HG02852 (cell line): ENCODE results near the gene TMED6.
A peak's percentile ranks its signal among the peaks of the same experiment; 100 is the strongest.

Source experiments
- ATAC-seq: cut with Tn5 transposase; IDR thresholded peaks from one replicate; pipeline ENCODE4 v1.9.1; 2021; ENCODE audit warnings: mild to moderate bottlenecking, moderate library complexity; ENCODE audit not compliant: unreplicated experiment

TMED6 gene

DNA sequence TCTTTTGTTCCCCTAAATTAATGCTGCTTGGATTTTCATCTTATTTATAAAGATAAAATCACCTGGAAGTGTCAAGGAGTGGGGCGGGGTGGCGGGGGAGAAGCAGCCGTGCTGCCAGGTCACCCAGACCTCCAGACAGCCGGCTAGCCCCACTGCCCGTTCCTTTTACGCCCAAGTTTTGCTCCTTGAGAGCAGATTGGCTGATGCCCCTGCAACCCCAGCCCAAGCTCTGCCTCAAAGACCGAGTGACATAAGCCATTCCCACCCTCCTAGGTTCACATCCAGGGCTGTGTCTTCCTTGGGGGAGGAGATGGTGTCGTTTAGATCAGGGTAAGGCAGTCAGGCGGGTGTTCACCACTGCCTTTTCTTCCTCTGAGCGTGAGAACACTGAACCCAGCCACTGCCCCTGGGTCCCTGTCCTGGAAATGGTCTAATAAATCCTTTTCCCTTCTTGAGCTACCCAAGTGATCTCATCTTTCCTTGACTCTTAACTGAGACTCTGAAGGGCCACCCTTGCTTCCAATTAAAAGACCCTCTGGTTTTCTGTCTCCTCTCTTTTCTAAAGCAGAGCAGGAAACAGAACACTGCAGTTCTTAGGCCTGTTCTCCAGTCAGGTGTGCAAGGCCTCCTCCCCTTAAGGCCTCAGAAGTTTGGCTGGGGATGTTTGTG, 26.9 kb downstream of the TMED6 start:
- ATAC-seq = no peak

DNA sequence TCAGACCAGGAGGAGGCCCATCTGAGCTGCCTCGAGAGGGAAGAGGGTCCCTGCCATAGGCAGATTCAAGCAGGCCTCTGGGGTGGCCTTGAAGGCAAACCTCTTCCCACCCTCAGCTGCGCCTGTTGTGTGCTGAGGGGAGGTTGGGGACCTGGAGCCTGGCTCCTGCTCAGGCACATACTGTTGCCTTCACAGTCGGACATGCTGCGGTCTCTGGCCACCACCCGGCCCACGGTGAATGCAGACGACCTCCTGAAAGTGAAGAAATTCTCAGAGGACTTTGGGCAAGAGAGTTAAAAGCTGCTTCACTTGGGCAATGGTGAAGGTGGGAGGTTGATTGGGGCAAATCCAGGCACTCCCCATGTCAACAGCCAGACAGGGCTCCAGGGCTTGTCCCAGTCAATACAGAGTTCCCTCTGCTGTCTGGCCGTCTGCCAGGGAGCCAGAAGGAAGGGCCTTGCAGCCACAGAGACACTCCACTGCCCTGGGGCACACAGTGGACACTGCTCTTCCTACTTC, 27.5 kb downstream of the TMED6 start:
- ATAC-seq = no peak

DNA sequence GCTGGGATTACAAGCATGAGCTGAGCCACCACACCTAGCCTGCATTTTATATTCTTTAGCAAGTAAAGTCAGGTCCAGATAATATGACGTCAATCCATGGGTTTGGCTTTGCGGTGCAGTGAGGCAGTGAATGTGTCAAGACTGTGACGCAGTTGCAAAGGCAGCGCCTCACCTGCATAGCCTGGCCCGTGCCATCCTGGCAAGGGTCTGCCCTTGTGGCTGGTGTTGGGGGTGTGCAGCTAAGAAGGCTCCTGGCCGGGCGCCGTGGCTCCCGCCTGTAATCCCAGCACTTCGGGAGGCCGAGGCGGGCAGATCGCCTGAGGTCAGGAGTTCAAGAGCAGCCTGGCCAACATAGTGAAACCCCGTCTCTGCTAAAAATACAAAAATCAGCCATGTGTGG, 28.2 kb downstream of the TMED6 start:
- ATAC-seq = no peak

DNA sequence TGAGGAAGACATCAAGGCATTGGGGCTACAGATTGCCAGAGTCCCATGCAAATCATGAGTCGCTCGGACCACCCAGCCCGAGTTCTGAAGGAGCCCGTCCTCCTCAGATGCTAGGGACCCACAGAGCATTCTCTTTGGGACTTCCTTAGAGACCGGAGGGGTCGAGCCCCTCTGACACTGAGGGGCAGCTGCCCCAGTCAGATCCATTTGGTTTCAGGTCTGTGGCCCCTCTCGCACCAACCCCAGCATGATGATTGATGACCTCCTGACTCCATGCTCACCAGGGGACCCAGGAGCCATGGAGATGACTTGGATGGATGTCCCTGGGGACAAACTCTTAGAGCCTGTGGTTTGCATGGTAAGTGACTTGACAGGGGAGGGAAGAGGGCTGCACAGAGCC, 29.2 kb downstream of the TMED6 start:
- ATAC-seq = no peak

DNA sequence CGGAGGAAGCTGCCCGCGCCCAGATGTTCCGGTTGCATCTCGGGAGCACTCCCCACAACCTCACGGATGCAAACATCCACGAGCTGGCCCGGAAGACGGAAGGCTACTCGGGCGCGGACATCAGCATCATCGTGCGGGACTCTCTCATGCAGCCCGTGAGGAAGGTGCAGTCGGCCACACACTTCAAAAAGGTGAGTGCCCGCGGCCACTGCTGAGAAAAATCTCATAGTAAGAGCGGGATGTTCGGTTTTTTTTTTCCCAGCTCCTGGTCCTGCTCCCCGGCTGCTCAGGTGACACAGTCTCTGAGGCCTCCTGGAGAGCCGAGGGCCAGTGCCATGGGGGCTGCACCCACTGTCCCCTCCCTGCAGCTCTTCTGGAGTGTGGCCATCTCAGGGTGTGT, 30.5 kb downstream of the TMED6 start:
- no peak for ATAC-seq

DNA sequence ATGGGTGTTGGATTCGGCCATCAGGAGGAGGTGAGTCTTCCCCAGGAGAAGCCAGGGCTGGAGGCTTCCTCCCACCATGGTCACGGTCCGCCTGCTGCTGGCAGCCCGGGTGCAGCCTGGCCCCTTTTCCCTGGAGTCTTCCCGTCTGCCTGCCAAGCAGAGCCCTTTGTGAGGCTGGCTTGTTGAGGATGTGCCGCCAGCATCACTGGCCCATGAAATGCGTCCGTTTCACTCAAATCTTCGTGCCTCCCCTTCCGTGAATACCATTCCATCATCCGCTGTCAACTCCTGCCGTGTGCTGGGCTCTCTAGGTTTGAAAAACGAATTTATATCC, 30.9 kb downstream of the TMED6 start:
- ATAC-seq = no peak

DNA sequence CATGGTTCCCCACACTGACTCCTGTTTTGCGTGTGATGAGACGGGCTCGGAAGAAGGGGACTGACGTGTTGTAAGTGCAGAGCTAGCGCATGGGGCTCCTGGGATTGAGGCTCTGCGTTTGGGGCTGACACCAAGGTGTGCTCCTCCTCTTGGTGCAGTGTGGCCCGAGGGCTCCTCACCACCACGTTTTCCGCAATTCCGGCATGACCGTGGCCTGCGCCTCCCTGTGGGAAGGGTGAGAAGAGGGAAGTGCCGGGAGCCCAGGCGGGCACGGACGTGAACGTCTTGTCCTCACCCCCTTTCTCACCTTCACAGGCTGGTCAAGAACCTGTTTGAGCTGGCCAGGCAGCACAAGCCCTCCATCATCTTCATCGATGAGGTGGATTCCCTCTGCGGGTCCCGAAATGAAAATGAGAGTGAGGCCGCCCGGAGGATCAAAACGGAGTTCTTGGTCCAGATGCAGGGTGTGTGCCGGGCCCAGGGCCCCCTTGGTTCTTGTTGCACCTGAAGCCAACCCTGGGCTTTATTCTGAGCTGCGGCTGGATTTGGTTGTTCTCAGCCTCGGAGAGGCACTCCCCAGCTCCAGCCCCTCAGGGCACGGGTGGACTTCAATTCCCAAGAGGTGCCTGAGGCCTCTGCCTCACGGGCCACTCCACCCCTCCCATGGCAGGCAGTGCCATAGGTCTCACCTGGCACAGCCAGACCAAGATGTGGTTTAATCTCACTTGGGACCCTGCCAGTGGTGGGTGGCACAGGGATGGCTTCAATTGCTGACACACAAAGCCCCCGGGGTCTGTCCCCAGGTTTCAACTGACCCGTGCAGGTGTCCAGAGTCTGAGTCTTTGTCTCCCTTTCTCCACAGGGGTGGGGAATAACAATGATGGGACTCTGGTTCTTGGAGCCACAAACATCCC, 31.5 kb downstream of the TMED6 start:
- ATAC-seq = no peak

DNA sequence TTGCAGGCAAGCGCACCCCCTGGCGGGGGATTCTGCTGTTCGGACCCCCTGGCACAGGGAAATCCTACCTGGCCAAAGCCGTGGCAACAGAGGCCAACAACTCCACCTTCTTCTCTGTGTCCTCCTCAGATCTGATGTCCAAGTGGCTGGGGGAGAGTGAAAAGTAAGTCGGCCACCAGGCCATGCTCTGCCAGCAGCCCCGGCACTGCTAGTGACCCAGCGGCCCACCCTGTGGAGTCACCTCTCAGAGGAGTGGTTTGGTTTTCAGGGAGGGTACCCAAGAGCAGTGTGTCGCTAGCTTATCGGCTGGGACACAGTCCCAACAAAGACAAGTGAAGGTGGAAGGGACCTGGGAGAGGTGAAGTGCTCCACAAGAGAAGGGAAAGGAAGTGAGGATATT, 32.2 kb downstream of the TMED6 start:
- ATAC-seq = no peak

DNA sequence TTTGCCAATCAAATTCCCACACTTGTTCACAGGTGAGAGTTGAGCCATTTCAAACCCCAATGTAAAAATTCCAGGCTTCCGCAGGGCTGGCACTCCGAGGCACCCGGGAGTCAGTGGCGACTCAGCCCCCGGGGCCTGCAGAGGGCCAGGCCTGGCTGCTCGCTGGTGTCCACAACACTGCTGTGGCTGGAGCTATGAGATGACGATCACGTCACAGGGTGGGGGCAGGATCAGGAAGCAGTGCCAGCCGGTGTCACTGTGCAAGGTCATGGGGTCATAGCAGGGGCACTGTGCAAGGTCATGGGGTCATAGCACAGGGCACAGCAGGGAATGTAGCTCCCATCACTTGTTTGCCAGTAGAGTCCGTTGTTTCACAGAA, 32.7 kb downstream of the TMED6 start:
- no peak for ATAC-seq

DNA sequence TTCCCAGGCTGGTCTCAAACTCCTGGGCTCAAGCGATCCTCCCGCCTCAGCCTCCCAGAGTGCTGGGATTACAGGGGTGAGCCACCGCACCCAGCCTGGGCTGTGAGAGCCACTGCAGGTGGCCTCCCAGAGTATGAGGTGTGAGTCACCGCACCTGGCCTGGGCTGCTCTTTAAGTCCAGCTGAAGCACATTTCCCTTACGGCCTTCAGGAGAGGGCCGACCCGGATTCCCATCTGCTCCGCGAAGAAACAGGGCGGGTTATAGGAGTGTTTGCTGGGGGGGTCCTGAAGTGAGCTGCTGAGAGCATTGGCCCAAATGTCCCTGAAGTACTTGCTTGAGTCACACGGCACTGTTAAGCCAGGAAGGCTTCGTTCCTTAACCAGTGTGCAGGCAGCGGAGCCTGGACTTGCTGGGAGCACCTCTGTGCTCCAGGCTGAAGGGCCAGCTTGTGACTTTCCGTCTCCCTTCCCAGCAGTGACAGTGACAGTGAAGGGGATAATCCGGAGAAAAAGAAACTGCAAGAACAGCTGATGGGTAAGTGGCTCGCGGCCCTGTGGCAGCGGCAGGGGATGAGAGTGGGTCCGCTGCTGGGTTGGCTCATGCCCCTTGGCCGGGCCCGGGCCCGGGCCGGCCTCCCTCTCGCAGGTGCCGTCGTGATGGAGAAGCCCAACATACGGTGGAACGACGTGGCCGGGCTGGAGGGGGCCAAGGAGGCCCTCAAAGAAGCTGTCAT, 33.2 kb downstream of the TMED6 start:
- ATAC-seq = no peak

DNA sequence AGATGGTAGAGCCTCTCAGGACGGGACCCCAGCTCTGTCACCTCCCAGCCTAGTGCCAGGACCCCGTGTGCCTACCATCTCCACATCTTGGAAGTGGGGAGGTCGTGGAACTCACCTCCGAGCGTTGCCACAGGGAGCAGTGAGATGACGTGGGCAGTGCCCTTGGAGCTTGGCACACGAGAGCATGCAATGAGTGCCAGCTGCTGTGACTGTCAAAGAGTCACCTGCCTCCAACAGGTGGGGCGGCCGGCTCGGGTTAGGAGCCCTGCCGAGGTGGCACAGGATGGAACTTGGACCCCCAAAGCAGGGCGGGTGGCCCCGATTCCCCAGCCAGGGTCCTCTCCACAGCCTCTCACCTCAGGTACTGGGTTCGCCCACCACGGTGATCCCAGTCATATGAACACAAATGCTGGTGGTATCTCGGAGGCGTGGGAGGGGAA, 35.0 kb downstream of the TMED6 start:
- ATAC-seq = no peak

DNA sequence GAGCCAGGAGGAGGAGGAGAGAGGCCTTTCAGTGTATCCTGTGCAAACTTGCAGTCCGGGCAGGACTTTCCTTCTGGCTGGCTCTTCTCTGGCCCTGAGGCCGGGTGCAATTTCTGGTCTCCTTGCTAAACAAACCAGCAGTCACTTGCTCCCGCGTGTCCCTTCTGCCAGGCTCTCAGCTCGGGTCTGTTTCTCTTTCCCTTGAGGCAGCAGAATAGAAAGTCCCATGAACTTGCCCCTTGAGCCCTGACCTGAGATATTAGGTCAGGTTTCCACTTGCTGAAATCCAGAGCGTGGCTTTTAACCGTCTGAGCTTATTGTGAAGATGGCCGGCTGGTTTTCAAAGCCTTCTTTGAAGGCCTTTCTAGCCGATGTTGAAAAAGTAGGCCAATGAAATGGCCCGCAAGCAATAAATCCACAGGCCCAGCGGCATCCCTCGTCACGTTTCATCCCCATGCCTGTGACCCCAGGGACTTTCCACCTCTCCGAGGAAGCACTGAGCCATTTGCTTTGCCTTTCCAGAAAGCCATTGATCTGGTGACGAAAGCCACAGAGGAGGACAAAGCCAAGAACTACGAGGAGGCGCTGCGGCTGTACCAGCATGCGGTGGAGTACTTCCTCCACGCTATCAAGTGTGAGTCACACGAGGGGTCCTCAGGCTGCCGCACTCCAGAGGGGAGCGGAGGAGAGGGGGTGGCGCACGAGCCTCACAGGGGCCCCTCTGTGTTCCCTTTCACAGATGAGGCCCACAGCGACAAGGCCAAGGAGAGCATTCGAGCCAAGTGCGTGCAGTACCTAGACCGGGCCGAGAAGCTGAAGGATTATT, 35.9 kb downstream of the TMED6 start:
- ATAC-seq = no peak

DNA sequence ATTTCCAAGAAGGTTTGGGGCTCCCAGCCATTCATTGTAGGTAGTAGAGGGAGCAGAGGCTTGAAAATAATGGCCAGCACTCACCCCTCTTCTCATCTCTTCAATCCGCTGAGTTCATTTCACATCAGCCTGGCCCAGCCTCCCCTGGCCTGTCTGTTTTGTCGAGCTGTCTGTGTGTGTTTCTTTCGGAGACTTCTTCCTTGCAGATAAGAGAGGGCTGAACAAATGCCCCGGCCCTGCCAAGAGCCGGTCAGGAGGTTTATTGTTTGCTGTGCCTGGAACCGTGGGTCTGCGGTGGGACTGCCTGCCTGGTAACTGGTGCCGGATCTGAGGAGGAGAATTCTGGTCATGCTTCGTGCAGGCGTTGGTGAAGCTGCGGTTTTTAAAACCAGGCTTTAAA, 37.1 kb downstream of the TMED6 start:
- no peak for ATAC-seq

DNA sequence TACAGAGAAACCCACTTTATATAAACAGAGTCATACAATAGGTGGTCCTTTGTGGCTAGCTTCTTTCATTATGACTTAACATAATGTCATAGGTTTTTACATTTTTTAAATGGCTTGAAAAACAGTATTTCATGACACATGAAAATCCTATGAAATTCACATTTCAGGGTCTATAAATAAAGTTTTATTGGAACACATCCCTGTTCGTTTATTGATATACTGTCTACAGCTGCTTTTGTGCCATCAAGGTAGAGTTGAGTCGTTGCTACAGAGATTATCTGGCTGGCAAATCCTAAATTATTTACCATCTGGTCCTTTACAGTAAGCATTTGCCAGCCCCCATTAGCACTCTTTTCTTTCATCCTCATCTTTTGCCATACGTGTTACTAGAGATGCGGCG, 38.1 kb downstream of the TMED6 start:
- ATAC-seq = no peak

DNA sequence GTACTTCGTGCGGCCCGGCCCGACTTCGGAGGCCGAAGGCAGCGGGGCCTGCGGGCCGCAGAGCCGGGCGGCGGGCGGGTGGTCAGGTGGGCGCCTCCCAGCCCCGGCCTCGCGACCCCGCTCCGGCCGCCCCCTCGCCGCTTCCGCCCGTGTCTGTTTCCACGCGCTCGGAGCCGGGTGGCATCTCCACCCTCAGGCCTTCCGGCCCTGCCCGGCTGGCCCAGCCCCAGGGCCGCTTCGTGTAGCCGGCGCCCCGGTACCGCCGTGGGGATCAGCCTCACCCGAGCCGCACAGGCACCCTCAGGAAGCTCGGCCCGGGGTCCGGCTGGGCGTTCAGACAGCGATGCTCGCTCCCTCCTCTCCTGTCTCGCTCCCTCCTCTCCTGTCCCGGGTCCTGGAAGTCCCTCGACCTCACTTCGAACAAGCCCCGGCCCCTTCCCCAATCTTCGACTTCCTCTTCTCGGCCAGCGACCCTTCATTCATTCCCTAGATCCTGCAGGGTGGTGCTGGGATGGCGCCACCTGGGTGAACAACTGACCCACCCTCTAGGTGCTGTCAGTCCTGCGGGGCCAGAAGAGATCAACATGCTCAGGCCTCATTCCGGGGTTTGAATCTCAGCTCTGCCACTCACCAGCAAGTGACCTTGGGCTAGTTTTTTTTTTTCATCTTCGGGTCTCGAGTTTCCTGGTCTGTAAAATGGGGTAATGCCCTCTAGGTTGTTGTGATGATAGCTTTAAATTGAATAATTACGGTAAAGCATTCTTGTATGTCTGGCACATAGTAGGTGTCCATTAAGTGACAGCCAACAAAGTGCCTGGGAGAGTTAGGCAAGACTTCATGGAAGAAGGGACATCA, 39.8 kb downstream of the TMED6 start:
- peak; percentile 47 for ATAC-seq

DNA sequence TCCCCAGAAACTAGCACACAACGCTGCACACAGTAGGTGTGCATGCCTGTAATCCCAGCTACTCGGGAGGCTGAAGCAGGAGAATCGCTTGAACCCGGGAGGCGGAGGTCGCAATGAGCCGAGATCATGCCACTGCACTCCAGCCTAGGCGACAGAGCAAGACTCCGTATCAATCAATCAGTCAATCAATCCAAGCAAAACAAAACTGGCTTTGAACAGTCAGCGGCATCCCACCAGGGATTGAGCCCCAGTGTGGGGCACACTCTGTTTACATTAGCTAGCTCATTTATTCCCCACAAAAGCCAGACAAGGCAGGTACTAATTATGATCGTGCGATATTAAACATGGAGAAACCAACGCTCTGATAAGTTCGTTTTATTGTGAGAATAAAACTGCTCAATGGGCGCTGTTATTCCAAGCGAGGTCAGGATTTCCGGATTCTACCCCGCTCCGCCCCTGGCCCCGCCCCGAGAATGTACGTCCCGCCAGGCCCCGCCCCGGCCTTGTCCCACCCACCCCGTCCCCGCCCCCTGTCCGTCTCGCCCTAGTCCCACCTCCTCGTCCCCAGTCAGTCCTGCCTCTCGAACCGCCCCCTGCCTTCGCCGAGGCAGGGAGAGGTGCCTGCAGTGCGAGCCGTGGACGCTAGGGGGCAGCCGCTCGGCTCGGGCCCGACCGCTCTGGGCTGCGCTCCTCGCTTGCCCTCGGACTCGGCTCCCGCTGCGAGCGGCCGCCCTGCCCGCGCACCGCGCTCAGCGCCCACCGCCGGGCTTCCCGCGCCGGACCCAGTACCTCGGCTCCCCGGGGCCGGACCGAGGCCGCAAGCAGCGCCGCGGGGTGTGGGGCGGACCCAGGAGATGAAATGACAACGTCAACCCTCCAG, 40.7 kb downstream of the TMED6 start, which contains the start of gene VPS4A:
Gene VPS4A (plus strand): TSS at position 698 of the 880 bp plus-strand sequence. CDS start 162 bp downstream, at position 860.
- ATAC-seq = peak; percentile 92

DNA sequence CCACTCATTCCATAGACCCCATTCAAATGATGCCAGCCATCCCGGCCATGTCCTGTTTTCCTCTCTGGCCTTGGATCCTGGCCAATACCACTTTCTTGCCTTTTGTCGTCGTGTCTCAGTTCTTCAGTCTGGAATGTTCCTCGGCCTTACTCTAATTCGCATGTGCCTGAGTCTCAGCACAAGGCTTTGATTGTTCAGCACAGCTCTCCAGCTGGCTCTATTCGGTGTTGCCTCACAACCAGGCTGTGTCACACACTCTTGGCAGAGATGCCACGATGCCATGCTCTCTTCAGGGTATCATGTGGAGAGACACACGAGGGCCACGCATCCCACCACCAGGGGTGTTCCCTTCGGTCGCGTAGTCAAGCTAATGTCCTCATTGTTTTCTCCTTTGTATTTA, 42.3 kb downstream of the TMED6 start:
- no peak for ATAC-seq

DNA sequence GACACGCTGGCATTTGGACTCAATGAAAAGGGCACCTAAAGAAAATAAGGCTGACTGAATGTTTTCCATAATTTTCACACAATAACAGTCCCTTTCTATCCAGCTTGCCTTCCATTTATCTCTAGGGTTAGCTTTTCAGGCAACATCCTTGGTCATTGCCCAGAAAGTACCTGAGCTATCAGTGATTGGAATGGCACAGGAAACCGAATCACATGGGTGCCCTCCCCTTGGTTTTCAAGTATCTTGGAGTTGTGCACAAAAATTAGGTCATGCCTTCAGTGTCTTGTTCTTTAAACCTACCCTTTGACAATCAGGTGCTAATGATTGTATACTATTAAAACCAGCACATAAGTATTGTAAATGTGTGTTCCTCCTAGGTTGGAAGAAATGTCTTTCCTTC, 43.7 kb downstream of the TMED6 start:
- ATAC-seq = no peak

DNA sequence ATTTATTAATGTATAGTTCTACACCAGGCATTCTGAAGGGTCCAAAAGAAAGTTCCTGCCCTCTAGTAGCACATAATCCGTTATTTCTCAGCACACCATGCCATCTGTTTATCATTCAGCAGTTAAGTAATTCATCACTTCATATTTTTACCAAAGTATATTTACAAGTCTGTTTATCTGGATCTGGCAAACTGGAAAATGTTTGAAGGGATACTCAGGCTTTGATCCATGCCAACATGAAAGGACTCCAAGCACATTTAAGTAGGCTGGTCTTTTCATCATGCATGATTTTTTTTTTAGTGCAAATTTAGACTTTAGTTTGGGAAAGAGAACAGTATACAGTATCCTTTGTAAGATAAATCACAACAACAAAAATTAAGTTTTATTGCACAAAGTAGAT, 44.5 kb downstream of the TMED6 start:
- ATAC-seq = no peak
